GM18520 (cell line): ENCODE measurements around the gene SHROOM4.

ENCODE experiments used
- ATAC-seq: cut with Tn5 transposase; IDR thresholded peaks from one replicate; pipeline ENCODE4 v1.9.1; 2021; ENCODE audit not compliant: unreplicated experiment

Gene SHROOM4

DNA sequence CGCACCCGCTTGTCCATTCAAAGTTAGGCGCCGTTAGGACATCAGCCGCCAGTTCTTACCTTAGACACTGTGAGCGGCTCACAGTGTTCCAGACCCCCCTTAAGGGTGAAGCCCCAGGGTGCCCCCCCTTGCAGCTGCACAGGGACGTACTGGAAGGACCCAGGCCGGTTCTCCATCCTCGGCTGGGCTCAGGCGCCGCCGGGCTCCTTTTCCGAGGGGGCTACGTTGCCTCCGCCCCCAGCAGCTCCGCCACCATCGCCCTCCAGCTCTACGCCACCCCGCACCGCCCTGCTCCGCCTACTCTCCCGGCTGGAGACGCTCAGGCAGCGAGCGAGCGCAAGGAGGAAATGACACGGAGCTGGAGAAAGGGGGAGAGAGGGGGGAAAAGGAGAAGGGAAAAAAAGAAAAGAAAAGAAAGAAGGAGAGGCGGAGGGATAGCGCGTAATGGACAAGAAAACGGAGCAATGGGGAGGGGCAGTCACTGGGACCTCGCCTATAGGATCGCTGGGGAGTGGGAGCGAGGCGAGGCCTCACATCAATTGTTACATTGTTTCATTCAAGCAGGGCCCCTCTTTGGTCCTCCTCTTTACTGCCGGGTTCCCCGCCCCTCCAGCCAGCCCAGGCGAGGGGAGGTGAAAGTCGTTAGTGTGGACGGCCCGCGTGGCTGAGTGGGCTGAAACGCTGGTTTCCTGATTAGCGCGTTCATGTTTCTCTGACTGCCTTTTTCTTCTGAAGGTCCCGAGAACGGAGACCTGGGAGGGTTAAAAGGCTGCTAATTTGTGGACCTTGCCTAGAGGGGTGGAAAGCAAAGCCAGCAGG, at the start of gene SHROOM4:
TSS of gene SHROOM4 (minus strand) at position 352 of the 819 bp plus-strand sequence. CDS start at position 176, 176 bp downstream.
- ATAC-seq: no peak

- no peak for ATAC-seq
Measured at GRCh38 chrX:50863471-50863870, 49.5 kb upstream of the SHROOM4 start.

GRCh38 chrX:50860518-50860917, 46.5 kb upstream of the SHROOM4 start:
- ATAC-seq: no peak

GRCh38 chrX:50858548-50858947, 44.6 kb upstream of the SHROOM4 start:
- ATAC-seq: no peak

DNA sequence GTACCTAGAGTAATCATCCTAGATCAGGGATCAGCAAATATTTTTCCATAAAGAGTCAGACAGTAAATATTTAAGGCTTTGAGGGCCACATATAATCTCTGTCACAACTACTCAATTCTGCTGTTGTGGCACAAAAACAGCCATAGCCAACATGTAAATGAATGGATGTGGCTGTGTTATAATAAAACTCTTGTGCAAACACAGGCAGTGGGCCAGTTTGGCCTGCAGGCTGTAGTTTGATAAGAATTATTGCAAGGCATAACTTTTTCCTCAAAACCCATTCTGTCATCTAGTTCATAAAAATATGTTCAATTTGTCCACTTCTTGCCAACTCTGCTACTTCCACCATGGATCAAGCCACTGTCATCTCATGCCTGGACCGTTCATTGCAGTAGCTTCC, 39.4 kb upstream of the SHROOM4 start:
- ATAC-seq: no peak

GRCh38 chrX:50852524-50852923, 38.5 kb upstream of the SHROOM4 start:
- ATAC-seq: no peak

- ATAC-seq: no peak
Measured at GRCh38 chrX:50842221-50842620, 28.2 kb upstream of the SHROOM4 start.

DNA sequence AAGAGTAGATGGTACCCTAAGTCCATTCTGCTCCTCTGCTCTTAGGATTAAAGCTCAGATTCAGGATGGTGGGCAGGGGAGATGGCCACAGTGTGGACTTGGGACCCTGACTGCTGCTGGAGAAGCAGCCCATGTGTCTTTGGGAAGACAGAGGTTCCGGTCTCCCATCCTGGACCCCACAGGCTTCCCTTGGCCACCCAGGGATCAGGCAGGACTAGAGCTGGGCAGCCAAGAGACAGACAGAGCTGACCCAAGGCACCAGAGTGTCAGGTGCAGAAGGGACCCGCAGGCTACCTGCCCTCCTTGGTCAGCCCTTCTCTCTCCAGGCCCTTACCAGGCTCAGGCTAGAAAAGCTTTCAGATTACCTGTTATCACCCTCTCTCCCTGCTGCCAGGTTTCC, 25.7 kb upstream of the SHROOM4 start:
- ATAC-seq: no peak

DNA sequence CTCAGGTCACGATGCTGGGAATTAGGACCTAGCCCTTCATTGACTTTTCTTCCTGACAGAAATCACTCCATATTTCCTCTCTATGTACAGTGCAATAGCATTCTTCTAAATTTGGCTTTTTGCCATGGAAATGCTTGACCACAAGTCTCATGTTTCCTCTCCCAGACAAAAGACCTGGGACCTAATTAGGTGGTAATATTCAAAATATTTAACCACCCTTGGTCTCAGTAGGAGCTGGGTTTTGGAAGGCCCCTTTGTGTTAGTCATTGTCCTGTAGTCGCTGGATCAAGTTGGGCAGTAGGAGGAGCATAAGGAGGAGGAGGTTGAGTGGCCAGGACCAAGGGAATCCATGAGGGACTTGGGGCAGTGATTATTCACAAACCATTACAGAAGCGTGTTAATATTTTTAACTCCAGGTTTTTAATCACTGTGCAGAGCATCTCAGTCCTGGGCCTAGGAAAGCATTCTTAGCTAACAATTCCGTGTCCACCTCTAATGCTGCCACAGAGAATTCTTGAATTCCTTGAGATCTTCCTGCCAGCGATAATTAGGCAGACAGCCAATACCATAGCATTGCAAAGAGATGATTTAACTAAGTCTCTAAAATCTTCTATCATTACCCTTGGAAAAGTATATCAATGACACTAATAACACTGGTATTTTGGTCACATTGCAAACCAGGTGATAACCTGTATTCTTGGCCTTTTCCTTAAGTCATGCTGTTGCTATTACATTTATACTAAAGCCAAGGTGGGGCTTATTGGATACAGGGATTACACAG, 25.0 kb upstream of the SHROOM4 start:
- no peak for ATAC-seq

DNA sequence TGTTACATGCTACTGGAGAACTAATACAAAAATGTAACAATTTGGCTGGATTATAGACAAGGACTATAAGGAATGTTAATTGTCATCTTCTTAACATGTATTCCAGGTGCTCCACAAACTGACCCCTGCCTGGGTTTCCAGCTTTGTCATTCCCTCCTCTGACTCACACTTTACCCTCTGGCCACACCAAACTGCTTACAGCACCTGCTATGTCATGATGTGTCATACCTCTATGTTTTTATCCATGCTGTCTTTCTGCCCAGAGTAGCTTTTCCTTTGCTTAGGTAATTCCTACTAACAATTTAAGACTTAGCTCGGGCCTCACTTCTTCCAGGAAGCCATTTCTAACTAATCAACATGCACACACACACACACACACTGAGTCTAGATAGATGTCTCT, 14.0 kb upstream of the SHROOM4 start:
- ATAC-seq: no peak

GRCh38 chrX:50825825-50826224, 11.8 kb upstream of the SHROOM4 start:
- no peak for ATAC-seq

GRCh38 chrX:50818986-50819385, 5.0 kb upstream of the SHROOM4 start:
- ATAC-seq: no peak

GRCh38 chrX:50815120-50815519, 1.1 kb upstream of the SHROOM4 start:
- no peak for ATAC-seq

GRCh38 chrX:50814701-50815100, 707 bp upstream of the SHROOM4 start:
- no peak for ATAC-seq

DNA sequence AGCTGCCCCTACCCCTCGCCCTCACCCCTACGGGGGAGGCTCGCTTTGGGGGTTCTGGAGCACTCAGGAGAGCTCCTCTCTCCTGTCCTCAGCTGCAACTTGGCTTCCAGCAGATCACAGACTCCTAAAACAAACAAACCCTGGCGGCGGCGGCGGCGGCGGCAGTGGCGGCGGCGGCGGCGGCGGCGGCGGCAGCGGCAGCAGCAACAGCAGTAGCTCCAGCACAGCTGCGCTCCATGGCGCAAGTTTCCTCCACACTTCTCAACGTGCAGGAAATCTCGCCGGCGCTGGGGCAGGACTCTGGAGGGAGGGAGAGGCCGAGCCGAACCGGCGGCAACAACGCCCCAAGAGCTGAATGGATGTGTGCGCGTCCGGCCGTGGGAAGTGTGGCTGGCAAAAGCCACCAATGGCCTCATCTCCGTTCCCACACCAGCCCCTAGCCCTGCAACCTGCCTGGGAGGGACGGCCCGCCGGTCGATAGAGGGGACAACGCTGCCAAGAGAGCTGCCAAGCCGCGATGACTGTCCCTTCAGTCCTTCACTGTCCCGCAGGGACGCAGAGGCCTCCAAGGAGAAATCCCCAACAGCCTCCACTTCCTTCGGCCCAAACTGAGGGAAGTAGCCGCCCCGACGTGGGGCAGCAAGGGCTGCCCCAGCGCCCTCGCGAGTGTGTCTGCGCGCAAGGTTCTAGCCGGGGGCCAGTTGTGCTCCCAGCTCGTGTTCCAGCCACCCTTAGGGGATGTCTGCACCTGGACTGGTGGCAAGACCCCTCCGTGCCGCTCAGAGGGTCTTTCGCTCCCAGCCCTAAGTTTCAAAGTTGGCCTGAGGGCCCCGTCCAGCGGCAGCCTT, 775 bp downstream of the SHROOM4 start:
- no peak for ATAC-seq

DNA sequence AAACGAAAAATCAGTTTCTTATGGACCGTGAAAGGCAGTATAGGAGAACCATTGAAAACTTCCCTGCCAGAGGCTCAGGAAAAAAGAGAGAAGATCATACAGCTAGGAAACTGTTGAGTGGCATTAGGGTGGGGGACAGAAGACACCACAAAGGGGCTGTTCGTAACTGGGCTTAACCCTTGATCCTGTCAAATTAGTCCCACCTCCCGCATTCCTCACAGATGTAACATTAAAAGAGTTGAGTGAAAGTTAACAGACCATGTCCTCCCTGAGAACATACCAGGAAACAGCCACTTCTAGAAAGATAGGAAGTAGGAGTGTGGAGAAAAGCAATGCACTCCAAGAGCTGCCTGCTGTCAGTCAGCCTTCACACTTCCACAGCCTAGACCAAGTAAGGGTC, 8.7 kb downstream of the SHROOM4 start:
- ATAC-seq: no peak

DNA sequence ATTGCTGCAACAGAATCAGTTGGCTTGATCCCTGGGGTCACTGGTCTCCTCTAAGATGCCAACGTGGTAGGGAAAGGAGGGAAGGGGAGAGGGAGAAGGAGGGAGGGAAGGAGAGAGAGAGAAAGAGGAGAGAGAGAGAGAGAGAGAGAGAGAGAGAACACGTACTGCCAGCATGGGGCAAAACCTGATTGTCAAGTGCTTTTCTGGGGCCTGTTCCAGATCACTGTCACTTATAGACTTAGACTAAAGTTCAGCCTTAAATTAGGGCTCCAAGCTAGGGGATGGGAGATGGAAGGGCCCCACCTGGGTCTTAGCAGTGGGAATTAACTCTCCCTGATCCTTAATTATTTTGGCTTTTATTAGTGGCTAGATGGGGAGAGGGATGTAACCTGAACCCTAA, 12.9 kb downstream of the SHROOM4 start:
- no peak for ATAC-seq

DNA sequence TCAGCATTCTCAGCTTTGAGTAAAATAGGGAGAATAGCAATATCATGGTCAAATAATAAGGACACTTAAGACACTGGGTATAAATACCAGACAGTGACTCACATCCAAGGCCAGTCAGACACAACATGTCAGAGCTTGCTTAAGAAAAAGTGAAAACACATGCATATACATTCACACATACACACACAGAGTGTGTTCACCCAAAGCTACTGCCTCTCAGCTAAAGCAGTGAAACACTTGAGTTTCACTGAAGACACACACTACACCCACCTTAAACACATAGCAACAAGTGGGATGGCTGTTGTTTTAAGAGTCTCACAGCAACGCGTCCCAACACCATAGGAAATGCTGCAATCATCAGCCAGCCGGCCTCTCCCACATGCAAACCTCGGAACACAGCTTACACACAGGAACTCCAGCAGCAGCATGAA, 14.4 kb downstream of the SHROOM4 start:
- ATAC-seq: no peak

- ATAC-seq: no peak
Measured at GRCh38 chrX:50798783-50799182, 15.2 kb downstream of the SHROOM4 start.

DNA sequence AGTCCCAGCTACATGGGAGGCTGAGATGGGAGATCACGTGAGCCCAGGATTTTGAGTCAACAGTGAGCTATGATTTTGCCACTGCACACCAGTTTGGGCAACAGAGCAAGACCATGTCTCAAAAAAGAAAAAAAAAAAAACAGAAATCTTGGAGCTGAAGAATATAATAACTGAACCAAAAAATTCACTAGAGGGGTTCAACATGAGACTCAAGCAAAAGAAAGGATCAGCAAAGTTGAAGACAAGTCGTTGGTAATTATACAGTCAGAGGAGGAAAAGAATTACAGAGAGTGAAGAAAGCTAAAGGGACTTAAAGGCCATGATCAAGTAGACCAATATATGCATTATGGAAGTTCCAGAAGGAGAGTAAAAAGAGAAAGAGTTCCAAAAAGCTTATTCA, 26.9 kb downstream of the SHROOM4 start:
- ATAC-seq: no peak

DNA sequence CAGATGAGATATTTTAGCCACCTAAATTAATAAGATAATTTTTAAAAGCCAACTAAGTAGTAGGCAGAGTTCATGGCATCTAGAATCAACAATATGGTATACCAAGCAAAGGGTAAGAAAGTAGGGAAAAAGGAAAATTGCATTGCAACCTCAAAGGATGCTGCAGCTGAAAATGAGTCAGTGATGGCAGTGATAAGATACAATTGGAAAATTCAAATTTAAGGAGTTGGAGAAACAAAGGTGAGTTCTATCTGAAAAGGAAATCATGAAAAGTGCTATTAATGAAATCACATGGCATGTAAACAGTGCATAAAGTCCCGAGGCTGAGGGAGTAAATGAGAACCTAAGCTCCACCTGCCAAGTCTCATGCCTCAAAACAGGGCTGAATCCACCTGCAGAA, 33.9 kb downstream of the SHROOM4 start:
- no peak for ATAC-seq
